KG1 (cell line): ENCODE data around the gene MMP14.
"Not testable (repeated sequence)": the region's sequence is repeated elsewhere in the genome, so short reads cannot be mapped to it uniquely, and the experiment has no call there.

Source experiments
- DNase-seq: peaks from one replicate; lab custom pipeline; 2025; lab: John Stamatoyannopoulos, UW

Gene MMP14

GRCh38 chr14:22814373-22814772, 22.0 kb upstream of the MMP14 start:
- DNase-seq: no peak

- DNase-seq: no peak
Measured at GRCh38 chr14:22814941-22815713, 21.3 kb upstream of the MMP14 start, which contains the start of gene SLC7A7. TSS of gene SLC7A7 (minus strand) at chr14:22815435. CDS start at chr14:22813398, 2,037 bp downstream.

- DNase-seq: no peak
Measured at GRCh38 chr14:22819151-22819988, 17.0 kb upstream of the MMP14 start.

- no peak for DNase-seq
Measured at GRCh38 chr14:22820731-22821130, 15.7 kb upstream of the MMP14 start.

GRCh38 chr14:22821193-22822015, 15.0 kb upstream of the MMP14 start:
- DNase-seq: no peak

GRCh38 chr14:22822016-22822570, 14.3 kb upstream of the MMP14 start:
- no peak for DNase-seq

GRCh38 chr14:22822571-22823098, 13.8 kb upstream of the MMP14 start:
- peak; percentile 10 for DNase-seq

- DNase-seq: no peak
Measured at GRCh38 chr14:22824711-22825359, 11.6 kb upstream of the MMP14 start.

- DNase-seq: not testable (repeated sequence)
Measured at GRCh38 chr14:22829076-22829660, 7.2 kb upstream of the MMP14 start.

- peak; percentile 79 for DNase-seq
Measured at GRCh38 chr14:22829661-22830442, 6.5 kb upstream of the MMP14 start, which contains the start of gene MRPL52. TSS of gene MRPL52 (plus strand) at chr14:22829887. CDS start at chr14:22829913, 26 bp downstream.

- DNase-seq: no peak
Measured at GRCh38 chr14:22830443-22831010, 5.9 kb upstream of the MMP14 start.

- DNase-seq: no peak
Measured at GRCh38 chr14:22835505-22835904, 880 bp upstream of the MMP14 start.

- DNase-seq: no peak
Measured at GRCh38 chr14:22837114-22837749, 847 bp downstream of the MMP14 start.

- no peak for DNase-seq
Measured at GRCh38 chr14:22837750-22838538, 1.6 kb downstream of the MMP14 start.

GRCh38 chr14:22838631-22839041, 2.3 kb downstream of the MMP14 start:
- DNase-seq: no peak

- no peak for DNase-seq
Measured at GRCh38 chr14:22839159-22839779, 2.9 kb downstream of the MMP14 start.

- no peak for DNase-seq
Measured at GRCh38 chr14:22841311-22841710, 4.9 kb downstream of the MMP14 start.

- no peak for DNase-seq
Measured at GRCh38 chr14:22841769-22842168, 5.4 kb downstream of the MMP14 start.
